UCSD-AML1 (cell line): Measurements from ENCODE around the gene AGAP3.

Experiments used
- DNase-seq: peaks from one replicate; lab custom pipeline; 2025; ENCODE audit not compliant: unreplicated experiment; lab: John Stamatoyannopoulos, UW

Gene AGAP3

GRCh38 chr7:151134743-151135524 is 48.7 kb downstream of the AGAP3 start:
- no peak for DNase-seq

DNA sequence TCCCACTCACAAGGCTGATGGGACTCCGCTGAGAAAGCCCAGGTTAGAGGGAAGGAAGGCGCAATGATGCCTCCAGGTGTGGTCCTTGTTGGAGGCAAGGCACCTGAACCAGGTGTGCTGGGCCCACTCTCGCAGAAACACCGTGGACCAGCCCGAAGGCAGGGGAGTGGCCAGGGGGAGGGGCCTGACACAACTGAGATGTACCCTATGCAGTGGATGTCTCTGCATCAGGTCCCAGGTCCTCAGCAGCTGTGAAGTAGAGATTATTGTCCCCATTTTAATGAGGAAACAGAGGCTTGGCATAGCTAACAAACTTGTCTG is 49.2 kb downstream of the AGAP3 start:
- DNase-seq, result no peak

- no peak for DNase-seq
These were observed 49.9 kb downstream of the AGAP3 start for GRCh38 chr7:151135866-151136843.

DNA sequence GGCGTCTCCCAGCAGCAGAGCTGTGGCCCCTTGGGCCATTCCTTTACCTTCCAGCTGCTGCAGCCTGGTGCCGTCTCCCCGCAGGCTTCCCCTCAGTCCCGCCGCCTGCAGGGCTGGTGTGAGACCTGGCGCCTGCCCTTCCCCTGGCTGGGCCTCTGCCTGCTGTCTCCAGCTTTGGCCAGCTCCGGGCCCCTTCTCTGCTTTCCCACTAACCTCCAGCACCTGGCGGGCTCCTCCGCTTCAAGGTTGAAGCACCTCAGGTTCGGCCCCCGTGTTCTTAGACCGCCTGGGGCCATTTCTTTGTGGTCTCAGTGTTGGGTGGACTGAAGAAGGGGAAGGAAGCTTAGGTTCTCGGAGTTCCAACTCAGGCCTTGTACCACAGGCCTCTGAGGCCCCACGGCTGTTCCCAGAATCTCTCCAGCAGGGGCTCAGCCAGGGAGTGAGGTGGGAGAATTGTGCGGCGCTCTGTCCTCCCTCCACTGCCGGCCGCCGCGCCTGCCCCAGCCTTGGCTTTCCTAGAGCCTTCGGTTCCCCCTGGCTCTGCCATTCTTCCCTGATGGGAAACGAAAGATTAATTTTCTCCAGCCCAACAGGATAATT is 50.9 kb downstream of the AGAP3 start:
- no peak for DNase-seq

GRCh38 chr7:151137791-151138152 is 51.5 kb downstream of the AGAP3 start:
- DNase-seq, result no peak

- DNase-seq, result no peak
These were observed 52.0 kb downstream of the AGAP3 start for GRCh38 chr7:151138153-151138851.

GRCh38 chr7:151139071-151139790 is 53.0 kb downstream of the AGAP3 start:
- DNase-seq, result no peak

DNA sequence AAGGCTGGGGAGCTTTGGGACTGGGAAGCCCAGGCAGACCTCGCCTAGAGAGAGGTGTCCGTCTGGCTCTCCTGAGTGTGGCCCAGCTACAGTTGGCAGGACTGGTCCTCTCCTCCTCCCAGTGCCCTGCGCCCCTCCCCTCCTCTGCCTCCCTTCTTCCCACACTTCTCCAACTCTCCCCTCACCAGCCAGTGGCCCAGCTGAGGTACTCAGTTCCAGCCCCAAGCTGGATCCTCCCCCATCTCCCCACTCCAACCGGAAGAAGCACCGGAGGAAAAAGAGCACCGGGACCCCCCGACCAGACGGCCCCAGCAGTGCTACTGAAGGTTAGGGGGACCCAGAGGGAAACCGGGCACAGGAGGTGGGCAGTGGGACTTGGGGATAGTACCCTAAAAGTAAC is 53.5 kb downstream of the AGAP3 start:
- no peak for DNase-seq

DNA sequence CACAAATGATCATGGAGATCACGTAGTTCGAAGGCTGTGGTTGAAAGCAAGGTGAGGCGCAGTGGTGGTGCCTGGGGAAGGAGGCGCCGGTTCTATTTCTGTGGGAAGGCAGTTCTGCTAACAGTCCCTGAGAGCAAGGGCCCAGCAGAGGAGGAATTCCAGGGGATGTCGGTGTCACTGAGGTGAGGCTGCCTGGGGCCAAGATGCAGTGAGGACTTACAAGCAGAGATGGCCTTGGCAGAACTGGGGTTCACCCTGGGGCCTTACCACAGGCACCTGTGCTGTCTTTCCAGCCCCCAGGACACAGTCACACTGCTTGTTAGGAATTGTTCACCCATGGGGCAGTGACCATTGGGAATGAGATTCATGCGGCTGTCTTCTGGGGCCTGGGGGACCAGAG is 54.6 kb downstream of the AGAP3 start:
- DNase-seq, result no peak

DNA sequence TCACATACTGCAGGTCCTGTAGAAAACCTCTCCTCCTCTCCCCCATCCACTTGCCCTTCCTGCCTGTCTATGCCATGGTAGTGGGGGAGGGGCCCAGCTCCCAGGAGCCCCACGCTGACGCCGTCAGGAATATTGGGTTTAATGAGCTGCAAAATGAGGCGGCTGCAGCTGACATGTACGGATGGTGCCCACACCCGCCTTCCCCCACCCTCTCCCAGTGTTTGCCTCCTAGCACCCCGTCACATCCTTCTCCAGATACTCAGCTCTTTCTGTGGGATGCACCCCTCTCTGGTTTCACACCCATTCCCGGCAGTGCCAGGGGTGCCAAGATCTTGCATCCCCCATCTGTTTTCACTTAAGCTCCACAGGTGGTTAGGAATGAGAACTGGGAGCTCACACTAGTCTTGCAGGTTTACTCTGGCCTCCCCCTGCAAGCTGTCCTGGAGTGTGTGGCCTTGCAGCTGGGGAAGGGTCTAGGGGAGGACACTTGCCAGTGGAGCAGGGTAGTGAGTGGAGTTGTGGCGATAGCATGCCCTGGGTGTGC is 55.1 kb downstream of the AGAP3 start:
- no peak for DNase-seq

DNA sequence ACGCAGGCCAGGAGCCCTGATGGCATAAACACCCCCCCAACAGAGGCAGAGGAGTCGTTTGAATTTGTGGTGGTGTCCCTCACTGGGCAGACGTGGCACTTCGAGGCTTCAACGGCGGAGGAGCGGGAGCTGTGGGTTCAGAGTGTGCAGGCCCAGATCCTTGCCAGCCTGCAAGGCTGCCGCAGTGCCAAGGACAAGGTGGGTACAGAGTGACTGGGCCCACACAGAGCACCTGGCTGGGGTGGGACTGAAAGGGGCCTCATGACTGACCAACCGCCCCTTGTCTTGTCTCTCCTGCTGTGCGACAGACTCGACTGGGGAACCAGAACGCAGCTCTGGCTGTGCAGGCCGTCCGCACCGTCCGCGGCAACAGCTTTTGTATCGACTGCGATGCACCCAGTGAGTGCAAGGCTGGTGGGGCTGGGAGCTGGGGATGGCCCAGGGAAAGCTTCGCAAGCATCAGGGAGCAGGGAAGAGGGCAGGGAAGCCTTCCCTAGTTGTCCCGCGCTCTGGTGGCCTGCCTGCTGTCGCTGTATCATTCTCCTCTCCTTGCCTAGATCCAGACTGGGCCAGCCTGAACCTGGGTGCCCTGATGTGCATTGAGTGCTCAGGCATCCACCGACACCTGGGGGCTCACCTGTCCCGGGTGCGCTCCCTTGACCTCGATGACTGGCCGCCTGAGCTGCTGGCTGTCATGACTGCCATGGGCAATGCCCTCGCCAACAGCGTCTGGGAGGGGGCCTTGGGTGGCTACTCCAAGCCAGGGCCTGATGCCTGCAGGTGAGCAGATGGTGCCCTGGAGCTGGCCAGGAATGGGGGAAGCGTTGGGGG is 55.8 kb downstream of the AGAP3 start:
- no peak for DNase-seq

DNA sequence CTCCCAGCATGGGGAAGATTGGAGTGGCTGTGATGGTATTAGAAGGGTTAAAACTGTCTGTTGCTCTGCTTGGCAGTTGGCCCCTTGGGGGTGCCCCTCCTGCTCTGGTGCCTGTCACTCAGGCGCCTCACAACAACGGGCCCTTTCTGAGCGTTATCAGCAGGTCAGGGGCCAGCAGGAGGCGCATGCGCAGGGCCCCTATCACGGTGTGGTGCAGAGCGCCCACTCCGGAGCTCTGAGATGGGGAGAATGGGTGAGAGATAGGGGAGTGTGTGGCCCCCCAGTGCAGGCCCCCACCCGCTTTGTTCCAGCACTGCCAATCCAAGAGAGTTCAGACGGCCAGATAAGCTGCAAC is 56.4 kb downstream of the AGAP3 start:
- no peak for DNase-seq

DNA sequence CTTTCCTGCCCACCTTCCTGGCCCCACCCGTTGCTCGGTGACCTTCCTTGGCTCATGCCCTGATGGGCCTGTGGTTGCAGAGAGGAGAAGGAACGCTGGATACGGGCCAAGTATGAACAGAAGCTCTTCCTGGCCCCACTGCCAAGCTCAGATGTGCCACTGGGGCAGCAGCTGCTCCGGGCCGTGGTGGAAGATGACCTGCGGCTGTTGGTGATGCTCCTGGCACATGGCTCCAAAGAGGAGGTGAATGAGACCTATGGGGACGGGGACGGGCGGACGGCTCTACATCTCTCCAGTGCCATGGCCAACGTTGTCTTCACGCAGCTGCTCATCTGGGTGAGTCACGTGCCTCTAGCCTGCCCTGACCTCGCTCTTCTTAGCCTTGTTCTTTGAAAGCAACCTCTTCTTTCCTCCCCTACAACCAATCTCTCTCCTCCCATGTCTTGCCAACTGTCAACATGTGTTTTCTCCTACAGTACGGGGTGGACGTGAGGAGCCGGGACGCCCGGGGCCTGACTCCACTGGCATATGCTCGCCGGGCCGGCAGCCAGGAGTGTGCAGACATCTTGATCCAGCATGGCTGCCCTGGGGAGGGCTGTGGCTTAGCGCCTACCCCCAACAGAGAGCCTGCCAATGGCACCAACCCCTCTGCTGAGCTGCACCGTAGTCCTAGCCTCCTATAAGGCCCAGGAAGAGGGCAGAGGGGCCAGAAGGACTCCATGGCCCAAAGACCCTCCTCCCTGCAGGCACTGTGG is 57.2 kb downstream of the AGAP3 start:
- no peak for DNase-seq

GRCh38 chr7:151144387-151144786 is 58.1 kb downstream of the AGAP3 start:
- no peak for DNase-seq

- DNase-seq, result no peak
These were observed 60.5 kb downstream of the AGAP3 start for GRCh38 chr7:151146761-151147160.

GRCh38 chr7:151148319-151149259 is 62.3 kb downstream of the AGAP3 start:
- no peak for DNase-seq

- no peak for DNase-seq
These were observed 64.1 kb downstream of the AGAP3 start for GRCh38 chr7:151150388-151150787.
